G401 (cell line): Measurements from ENCODE around the gene PEDS1. TPM values are rescaled to one million over a fixed set of nuclear protein-coding genes. Genes with fewer than 3 reads are reported as not detected.
"Not testable (repeated sequence)": the region's sequence is repeated elsewhere in the genome, so short reads cannot be mapped to it uniquely, and the experiment has no call there.

Source experiments
- DNase-seq: peaks from one replicate; pipeline ENCODE4 v3.0.0-alpha.2; 2015; ENCODE audit warnings: low spot score
- in situ Hi-C: cut with HindIII; loops from 2 replicates; pipeline ENCODE4 v1.10.0; 2016; ENCODE audit warnings: low sequenced_read_pairs, mixed read lengths
- total RNA-seq: library from RNA; depleted of rRNA; stranded (reverse); fragments of >200 nt; shearing (Covaris generic); gene quantifications from 2 replicates; pipeline ENCODE4 v1.2.3, GENCODE V29; 2014

The PEDS1 gene
- total RNA-seq, 1 experiment from 2014 or later: 42.7 TPM

- in situ Hi-C loops: no loop called here
- DNase-seq: no peak
Measured at GRCh38 chr20:50141018-50141675, 12.4 kb downstream of the PEDS1 start.

GRCh38 chr20:50140339-50140859, 13.1 kb downstream of the PEDS1 start:
- no peak for DNase-seq
- in situ Hi-C loops: no loop called here

- in situ Hi-C loops: no loop called here
- no peak for DNase-seq
Measured at GRCh38 chr20:50138479-50139393, 14.8 kb downstream of the PEDS1 start.

- in situ Hi-C loops: no loop called here
- no peak for DNase-seq
Measured at GRCh38 chr20:50138120-50138478, 15.4 kb downstream of the PEDS1 start.

GRCh38 chr20:50137702-50138101, 15.8 kb downstream of the PEDS1 start:
- in situ Hi-C loops: not testable (repeated sequence)
- DNase-seq: peak; percentile 29

DNA sequence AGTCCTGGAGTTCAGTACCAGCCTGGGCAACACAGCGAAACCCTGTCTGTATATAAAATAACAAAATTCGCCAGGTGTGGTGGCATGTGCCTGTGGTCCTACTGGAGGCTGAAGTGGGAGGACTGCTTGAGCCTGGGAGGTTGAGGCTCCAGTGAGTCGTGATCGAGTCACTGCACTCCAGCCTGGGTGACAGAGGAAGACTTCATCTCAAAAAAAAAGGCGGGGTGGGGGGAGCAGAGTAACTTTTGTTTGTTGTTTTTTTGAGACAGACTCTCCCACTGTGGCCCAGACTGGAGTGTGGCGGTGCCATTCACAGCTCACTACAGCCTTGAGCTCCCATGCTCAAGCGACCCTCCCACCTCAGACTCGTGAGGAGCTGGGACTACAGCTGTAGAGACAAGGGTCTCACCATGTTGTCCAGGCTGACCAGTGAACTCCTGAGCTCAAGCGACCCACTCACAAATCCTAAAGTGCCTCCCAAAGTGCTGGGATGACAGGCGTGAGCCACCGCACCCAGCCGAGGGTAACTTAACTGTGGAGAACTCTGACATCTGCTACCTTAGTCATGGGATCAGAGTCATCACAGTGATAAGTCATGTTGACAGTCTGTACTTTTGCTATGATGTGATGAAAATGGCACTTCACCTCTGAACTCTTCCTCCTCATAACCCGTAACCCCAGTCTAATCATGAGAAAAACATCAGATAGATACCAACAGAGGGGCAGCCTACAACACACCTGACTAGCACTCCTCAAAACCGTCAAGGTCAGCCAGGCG, 16.5 kb downstream of the PEDS1 start:
- in situ Hi-C loops: no loop called here
- DNase-seq: no peak

DNA sequence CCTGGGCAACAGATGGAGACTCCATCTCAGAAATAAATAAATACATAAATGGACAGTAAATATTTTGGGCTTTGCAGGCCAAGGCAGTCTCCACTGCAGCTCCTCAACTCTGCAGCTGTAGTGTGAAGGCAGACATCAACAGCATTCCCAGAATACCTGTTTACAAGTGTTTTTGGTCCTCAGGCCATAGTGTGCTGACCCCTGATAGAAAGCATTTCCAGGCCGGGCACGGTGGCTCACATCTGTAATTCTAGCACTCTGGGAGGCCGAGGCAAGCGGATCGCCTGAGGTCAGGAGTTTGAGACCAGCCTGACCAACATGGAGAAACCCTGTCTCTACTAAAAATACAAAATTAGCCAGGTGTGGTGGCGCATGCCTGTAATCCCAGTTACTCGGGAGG, 18.4 kb downstream of the PEDS1 start:
- DNase-seq, in situ Hi-C loops: not testable (repeated sequence)

DNA sequence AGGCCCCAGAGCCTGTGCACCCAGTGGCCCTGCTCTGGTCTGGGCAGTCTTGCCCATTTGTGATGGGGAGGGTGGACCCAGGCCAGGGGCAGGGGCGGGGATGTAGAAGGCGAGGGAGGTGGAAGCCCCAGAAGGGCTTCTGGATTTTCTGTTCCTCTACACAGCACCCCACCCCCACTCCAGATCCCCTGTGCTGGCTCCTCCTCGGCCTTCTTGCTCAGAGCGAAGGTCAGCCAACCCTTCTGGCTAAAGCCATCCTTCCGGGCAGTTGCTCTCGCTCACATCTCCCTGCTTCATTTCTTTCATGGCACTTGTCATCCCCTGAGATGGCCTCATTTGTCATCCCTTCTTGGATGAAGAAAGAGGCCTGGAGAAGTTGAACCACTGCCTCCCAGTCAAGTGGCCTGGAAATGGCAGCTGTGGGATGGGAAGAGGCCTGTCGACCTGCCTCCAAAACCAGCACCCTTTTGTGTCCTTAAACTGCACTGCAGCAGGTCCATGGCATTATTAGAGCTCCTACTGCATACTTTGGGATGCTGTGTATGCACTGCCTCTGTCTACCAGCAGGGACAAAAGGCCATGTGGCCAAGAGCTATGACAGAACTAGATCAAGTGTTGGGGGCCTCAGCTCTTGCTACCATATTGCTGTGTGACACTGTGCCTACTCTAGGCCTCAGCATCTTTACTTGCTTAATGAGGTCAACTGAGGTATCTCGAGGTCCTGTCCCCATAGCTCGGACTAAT, 19.9 kb downstream of the PEDS1 start:
- in situ Hi-C loops: no loop called here
- no peak for DNase-seq

DNA sequence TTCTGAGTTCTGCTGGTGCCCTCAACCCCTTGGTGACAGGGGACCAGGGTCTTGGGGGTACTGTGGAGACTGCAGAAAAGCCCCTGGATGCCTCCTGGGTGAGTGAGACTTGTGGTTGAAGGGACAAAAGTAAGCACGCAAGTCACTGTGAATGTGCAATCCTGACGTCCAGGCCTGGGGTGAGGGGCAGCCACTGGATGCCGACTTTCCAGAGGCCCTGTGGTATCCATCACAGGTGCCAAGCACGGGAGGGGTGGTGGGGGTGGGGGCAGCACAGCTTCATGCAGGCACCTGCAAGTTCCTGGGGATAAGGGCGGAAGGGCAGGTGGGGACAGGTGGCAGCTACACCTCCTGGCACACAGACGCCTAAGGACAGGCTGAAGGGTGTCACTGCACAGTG, 20.5 kb downstream of the PEDS1 start:
- DNase-seq: no peak
- in situ Hi-C loops: no loop called here

DNA sequence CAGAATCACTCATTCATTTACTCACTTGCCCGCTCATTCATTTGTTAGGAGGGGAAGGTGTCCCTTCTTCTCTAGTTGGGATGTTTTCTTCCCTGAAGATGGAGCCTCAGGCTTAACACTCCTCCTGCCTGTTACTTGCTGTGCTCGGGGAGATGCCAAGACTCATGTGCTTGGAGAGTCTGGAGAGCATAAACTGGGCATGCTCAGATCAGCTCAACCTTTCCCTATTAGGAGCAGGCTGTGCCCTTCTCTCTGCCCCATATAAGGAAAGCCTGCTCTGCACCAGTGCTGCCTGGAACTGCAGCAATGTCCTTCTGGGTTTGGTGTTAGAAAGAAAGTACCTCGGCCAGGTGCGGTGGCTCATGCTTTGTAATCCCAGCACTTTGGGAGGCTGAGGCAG, 22.5 kb downstream of the PEDS1 start:
- in situ Hi-C loops: no loop called here
- DNase-seq: no peak

- in situ Hi-C loops: no loop called here
- no peak for DNase-seq
Measured at GRCh38 chr20:50130356-50130723, 23.2 kb downstream of the PEDS1 start.

- DNase-seq: no peak
- in situ Hi-C loops: no loop called here
Measured at GRCh38 chr20:50129662-50130355, 23.7 kb downstream of the PEDS1 start.

DNA sequence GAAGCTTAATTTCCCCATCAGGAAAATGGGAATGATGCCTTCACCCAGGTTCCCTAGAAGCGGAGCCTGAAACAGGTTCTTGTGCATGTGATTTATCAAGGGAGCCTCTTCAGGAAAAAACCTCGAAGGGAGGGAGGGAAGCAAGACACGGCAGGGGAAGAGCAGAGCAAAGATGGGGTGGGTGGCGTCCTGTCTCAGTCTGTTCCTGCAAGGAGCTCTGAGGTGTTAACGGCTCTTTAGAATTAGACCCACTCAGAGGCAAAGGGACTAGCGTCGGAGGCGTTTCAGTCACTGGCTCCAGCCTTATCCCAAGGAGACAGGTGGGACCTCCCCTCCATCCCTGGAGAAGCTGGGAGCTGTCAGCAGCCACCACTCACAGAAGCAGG, 25.0 kb downstream of the PEDS1 start:
- no peak for DNase-seq
- in situ Hi-C loops: no loop called here

GRCh38 chr20:50127587-50128519, 25.7 kb downstream of the PEDS1 start:
- in situ Hi-C loops: no loop called here
- DNase-seq: no peak

GRCh38 chr20:50126662-50127061, 26.9 kb downstream of the PEDS1 start:
- in situ Hi-C loops: no loop called here
- no peak for DNase-seq

DNA sequence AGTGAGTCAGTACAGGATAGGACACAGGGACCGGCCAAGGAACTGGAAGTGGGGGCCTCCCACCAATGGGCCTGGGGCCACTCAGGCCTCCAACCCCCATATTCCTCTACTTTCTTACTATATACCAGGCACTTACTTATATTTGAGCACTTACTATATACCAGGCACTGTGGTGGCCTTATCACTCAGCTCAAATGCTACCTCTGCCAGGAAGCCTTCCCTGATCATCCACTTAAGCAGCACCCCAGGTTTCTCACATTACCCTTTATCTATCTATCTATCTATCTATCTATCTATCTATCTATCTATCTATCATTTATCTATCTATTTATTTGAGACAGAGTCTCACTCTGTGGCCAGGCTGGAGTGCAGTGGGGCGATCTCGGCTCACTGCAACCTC, 28.2 kb downstream of the PEDS1 start:
- DNase-seq: no peak

DNA sequence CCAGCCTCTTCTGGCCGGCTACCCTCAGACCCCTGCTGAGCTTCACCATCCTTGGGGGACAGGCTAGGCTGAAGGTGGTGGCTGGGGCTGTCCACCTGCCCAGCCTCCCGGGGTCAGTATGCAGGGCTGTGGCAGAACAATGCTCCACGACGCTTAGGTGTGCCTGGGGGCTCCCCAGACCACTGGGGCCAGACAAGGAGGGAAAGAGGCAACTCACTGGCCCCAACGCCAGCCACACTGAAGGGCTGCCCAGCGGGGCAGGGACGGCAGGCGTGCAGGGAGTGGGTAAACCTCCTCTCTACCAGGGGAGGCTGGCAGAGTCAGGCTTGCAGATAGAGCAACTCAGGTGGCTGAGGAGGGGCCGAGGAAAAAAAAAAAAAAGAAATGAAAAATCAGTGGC, 29.0 kb downstream of the PEDS1 start:
- DNase-seq: no peak
- in situ Hi-C loops: no loop called here

More for the DNA sequence above, 28.2 kb downstream of the PEDS1 start:
- in situ Hi-C loops: no loop called here

- in situ Hi-C loops: no loop called here
- DNase-seq: no peak
Measured at GRCh38 chr20:50123418-50123817, 30.1 kb downstream of the PEDS1 start.
